HG03442 (cell line): ENCODE results near the gene HMG20B.

Experiments used
- ATAC-seq: cut with Tn5 transposase; IDR thresholded peaks from one replicate; pipeline ENCODE4 v1.9.1; 2021; ENCODE audit warnings: mild to moderate bottlenecking, moderate library complexity; ENCODE audit not compliant: unreplicated experiment

The HMG20B gene

GRCh38 chr19:3618144-3618810, 45.5 kb downstream of the HMG20B start:
- no peak for ATAC-seq

- no peak for ATAC-seq
Observed at GRCh38 chr19:3618811-3619630, 46.3 kb downstream of the HMG20B start.

GRCh38 chr19:3619631-3620012, 46.9 kb downstream of the HMG20B start:
- ATAC-seq, result no peak

GRCh38 chr19:3620145-3620816, 47.5 kb downstream of the HMG20B start:
- ATAC-seq, result no peak

- no peak for ATAC-seq
Observed at GRCh38 chr19:3620817-3621547, 48.2 kb downstream of the HMG20B start.

DNA sequence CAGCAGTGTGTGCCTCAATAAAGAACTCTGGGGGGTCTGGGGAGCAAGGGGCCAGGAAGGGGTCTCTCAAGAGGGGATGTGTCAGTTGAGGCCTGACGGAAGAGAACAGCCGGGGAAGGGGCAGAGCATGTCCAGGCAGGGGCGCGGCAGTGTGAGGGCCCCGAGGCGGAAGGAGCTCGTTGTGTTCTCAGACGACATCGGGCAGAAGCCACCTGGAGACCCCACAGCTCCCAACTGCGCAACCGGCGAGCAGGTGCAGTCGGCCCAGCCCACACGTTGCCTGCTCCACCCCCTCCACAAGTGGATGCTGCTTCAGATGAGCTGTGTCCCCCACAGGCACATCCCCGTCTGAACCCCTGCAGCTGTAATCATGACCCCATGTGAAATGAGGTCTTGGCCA, 48.9 kb downstream of the HMG20B start:
- ATAC-seq, result no peak

DNA sequence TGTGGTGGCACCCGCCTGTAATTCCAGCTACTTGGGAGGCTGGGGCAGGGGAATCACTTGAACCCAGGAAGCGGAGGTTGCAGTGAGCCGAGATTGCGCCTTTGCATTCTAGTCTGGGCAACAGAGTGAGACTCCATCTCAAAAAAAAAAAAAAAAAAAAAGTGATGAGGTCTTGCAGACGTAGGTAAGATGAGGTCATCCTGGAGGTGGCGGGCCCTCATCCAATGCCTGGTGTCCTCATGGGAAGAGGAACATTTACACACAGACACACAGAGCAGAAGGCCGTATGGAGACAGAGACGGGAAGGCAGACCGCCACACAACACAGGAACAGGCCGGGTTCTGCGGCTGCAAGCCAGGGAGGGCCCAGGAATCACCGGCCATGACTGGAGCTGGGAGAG, 49.5 kb downstream of the HMG20B start:
- ATAC-seq, result no peak

- no peak for ATAC-seq
Observed at GRCh38 chr19:3623716-3624115, 51.0 kb downstream of the HMG20B start.

GRCh38 chr19:3625996-3626472, 53.3 kb downstream of the HMG20B start:
- ATAC-seq, result no peak

DNA sequence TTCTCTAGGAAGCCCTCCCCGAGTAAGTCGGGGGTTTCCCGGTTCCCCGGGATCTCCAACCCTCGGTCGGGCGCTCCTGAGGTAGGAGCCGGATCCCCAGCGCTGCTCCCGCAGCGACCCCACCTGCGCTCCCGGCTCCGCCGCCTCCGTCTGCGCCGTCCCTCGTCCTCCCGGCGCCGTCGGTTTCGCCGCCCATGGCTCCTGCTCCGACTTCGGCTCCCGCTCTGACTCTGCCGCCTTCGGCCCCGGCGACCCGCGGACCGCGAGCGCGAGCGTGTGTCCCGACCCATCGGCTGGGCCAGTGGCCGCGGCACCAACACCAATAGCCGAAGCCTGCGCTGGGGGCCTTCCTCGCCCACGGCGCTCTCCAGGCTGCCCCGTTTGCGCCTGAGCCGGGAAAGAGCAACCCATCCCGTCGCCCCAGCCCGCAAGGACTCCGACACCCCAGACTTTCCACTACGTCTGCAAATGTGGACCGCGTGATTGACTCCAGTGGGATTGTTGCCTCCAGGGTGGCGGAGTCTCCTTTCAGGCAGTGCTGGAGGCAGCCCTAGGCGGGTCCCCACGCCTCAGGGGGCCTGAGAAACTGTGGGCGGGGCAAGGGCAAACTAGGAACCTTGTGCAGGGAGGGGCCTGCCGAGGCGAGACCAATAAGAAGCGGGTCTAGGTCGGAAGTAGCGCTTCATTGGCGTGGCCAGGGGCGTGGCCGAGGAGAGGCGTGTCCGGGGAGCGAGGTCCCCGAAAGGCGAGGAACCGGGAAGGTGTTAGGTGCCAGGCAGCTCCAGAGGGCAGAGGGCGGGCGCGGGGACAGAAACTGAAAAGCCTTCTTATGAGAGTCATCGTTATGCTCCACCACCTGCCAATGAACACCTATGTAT, 54.0 kb downstream of the HMG20B start, which contains the start of gene CACTIN:
CACTIN (minus strand) TSS at position 318 of the 878 bp plus-strand sequence; CDS start at position 290, 28 bp downstream.
- ATAC-seq, result peak; percentile 87

DNA sequence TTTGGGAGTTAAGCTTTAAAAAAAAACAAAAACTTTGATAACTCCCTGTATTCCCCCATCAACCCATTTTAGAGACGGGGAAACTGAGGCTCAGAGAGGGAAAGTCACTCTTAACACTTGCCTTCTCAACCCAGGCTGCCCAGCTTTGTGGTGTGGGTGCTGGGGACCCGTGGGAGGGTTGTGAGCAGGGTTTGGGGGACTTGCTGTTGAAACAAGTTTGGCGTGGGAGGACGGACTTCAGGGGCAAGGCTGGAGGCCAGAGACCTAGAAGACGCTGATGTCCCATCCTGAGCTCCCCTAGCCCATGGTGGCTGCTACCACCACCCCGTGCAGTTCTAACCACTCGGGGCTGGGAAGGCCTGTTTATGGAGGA, 54.6 kb downstream of the HMG20B start:
- no peak for ATAC-seq
